OCI-LY1 (cell line): ENCODE data around the gene METTL1.

Experiments used
- H2AFZ ChIP-seq: fragments of 200-600 bp; sonication (generic), shearing (Covaris generic); 2 replicates; pipeline ENCODE4 v1.6.0; 2014; ENCODE audit warnings: antibody characterized with exemption, mild to moderate bottlenecking, low read length
- H3F3A ChIP-seq: fragments of 200-600 bp; sonication (generic), shearing (Covaris generic); 2 replicates; pipeline ENCODE4 v1.6.0; 2014; ENCODE audit warnings: mild to moderate bottlenecking, antibody characterized with exemption, low read length, moderate library complexity; ENCODE audit not compliant: insufficient read depth
- H3K27ac ChIP-seq: fragments of 200-600 bp; sonication (generic); 2 replicates; pipeline ENCODE4 v1.5.1; 2014; ENCODE audit warnings: low read length, mixed run types, mild to moderate bottlenecking, low read depth; ENCODE audit not compliant: poor library complexity, severe bottlenecking
- H3K27me3 ChIP-seq: fragments of 200-600 bp; sonication (generic); 2 replicates; pipeline ENCODE4 v1.6.0; 2014; ENCODE audit warnings: antibody characterized with exemption, mild to moderate bottlenecking, low read length, moderate library complexity; ENCODE audit not compliant: insufficient read depth
- H3K36me3 ChIP-seq: fragments of 200-600 bp; sonication (generic); 2 replicates; pipeline ENCODE4 v1.6.1; 2014; ENCODE audit warnings: mild to moderate bottlenecking, antibody characterized with exemption, low read length, moderate library complexity, mixed read lengths; ENCODE audit not compliant: insufficient read depth
- H3K4me1 ChIP-seq: fragments of 200-600 bp; sonication (generic); 2 replicates; pipeline ENCODE4 v1.5.1; 2014; ENCODE audit warnings: mild to moderate bottlenecking, low read length, moderate library complexity; ENCODE audit not compliant: insufficient read depth, severe bottlenecking
- H3K4me2 ChIP-seq: fragments of 200-600 bp; sonication (generic), shearing (Covaris generic); 2 replicates; pipeline ENCODE4 v1.6.1; 2014; ENCODE audit warnings: low read length
- H3K4me3 ChIP-seq: fragments of 200-600 bp; sonication (generic); 2 replicates; pipeline ENCODE4 v1.5.1; 2014; ENCODE audit warnings: low read length, low read depth, mild to moderate bottlenecking, mixed read lengths; ENCODE audit not compliant: poor library complexity, severe bottlenecking
- H3K79me2 ChIP-seq: fragments of 200-600 bp; shearing (Covaris generic); 2 replicates; pipeline ENCODE4 v1.6.1; 2016; ENCODE audit warnings: mixed run types, low read length, mixed read lengths; ENCODE audit not compliant: insufficient read depth
- H3K9ac ChIP-seq: fragments of 200-600 bp; sonication (generic), shearing (Covaris generic); 2 replicates; pipeline ENCODE4 v1.6.1; 2014; ENCODE audit warnings: mild to moderate bottlenecking, low read length, mixed read lengths
- H3K9me2 ChIP-seq: fragments of 200-600 bp; sonication (generic), shearing (Covaris generic); 2 replicates; pipeline ENCODE4 v1.6.1; 2014; ENCODE audit warnings: low read depth, mild to moderate bottlenecking, low read length, mixed read lengths
- H3K9me3 ChIP-seq: fragments of 200-600 bp; shearing (Covaris generic); 2 replicates; pipeline ENCODE4 v1.6.1; 2014; ENCODE audit warnings: low read length, mixed read lengths
- H4K20me1 ChIP-seq: fragments of 200-600 bp; sonication (generic), shearing (Covaris generic); 2 replicates; pipeline ENCODE4 v1.6.0; 2016; ENCODE audit warnings: mild to moderate bottlenecking, low read length; ENCODE audit not compliant: insufficient read depth
- CTCF ChIP-seq: fragments of 200-600 bp; sonication (generic), shearing (Covaris generic); IDR thresholded peaks from 2 replicates; pipeline ENCODE4 v1.5.1; 2017; ENCODE audit warnings: mild to moderate bottlenecking, antibody characterized with exemption, low read length, moderate library complexity, mixed read lengths
- EZH2 ChIP-seq: fragments of 200-600 bp; sonication (generic), shearing (Covaris generic); IDR thresholded peaks from 2 replicates; pipeline ENCODE4 v1.8.0; 2017; ENCODE audit warnings: borderline replicate concordance, mixed run types, mild to moderate bottlenecking, antibody characterized with exemption, low read length, moderate library complexity, mixed read lengths

The METTL1 gene

DNA sequence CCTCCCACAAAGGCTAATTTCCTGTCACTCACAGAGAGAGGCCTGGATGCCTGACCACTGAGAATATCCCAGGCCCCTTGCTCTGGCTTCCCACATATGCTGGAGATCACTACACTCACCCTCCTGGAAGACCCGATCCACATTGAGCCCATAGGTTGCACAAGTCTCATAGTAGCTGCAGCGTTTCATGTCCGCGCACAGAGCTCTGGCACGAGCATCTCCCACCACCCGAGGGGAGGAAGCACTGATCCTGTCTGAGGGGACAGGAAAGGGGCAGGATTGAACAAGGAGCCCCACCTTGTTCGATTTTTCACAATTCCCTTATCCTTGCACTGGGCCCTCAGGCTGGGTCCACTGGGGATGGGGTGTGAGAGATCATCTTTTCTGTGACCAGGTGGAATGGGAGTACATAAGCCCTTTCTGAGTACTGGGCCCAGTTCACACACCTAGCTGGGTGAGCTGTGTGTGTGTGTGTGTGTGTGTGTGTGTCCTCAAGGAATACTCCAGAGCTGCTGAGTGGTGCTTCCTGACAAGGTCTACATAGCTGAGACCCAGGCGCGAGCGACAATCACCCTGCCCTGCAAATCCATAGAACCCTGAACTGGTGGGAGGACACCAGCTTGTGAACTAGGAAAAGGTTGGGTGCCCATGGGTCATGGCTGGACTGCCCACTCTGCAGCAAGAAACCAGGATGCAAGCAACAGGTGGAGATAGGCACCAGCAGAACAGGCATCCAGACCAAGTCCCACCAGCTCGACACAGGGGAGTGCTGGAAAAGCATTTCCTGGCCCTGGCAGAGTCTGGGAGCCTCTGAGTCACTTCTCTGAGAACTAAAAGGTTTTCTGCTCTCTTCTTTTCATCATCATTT is 38.9 kb downstream of the METTL1 start:
- no peaks in the 10 kb centered on the region for H3K27me3 ChIP-seq
- H3K27ac ChIP-seq, result no peak overlapping the region
- no peaks in the 10 kb centered on the region for H4K20me1 ChIP-seq
- H2AFZ ChIP-seq, result no peak overlapping the region
- H3K36me3 ChIP-seq, result peaks cover 39% of the 10 kb centered on the region
- H3F3A ChIP-seq, result no peaks in the 10 kb centered on the region
- H3K4me2 ChIP-seq, result no peak overlapping the region
- H3K9me2 ChIP-seq, result no peaks in the 10 kb centered on the region
- H3K79me2 ChIP-seq, result no peaks in the 10 kb centered on the region
- H3K9me3 ChIP-seq, result no peaks in the 10 kb centered on the region
- no peak for TF ChIP-seq CTCF
- TF ChIP-seq EZH2, result no peak
- H3K4me3 ChIP-seq, result no peak overlapping the region
- no peak overlapping the region for H3K9ac ChIP-seq
- no peaks in the 10 kb centered on the region for H3K4me1 ChIP-seq

- TF ChIP-seq EZH2 (no peak), CTCF (no peak)
- Histone ChIP-seq H3K4me2 (no peak overlapping the region), H3K79me2 (no peaks in the 10 kb centered on the region), H3K9me2 (no peaks in the 10 kb centered on the region), H3K4me3 (no peak overlapping the region), H2AFZ (no peak overlapping the region), H3K27ac (no peak overlapping the region), H3K36me3 (peaks cover 45% of the 10 kb centered on the region), H4K20me1 (no peaks in the 10 kb centered on the region), H3K4me1 (no peaks in the 10 kb centered on the region), H3K9me3 (no peaks in the 10 kb centered on the region), H3K9ac (no peak overlapping the region), H3K27me3 (no peaks in the 10 kb centered on the region), H3F3A (no peaks in the 10 kb centered on the region)
Measured at GRCh38 chr12:57732270-57732669, 39.6 kb downstream of the METTL1 start.

GRCh38 chr12:57731411-57732080 is 40.4 kb downstream of the METTL1 start:
- peaks cover 52% of the 10 kb centered on the region for H3K36me3 ChIP-seq
- no peak overlapping the region for H3K27ac ChIP-seq
- no peaks in the 10 kb centered on the region for H4K20me1 ChIP-seq
- H3K79me2 ChIP-seq, result no peaks in the 10 kb centered on the region
- TF ChIP-seq EZH2, result no peak
- TF ChIP-seq CTCF, result no peak
- no peak overlapping the region for H3K4me2 ChIP-seq
- H3K4me3 ChIP-seq, result no peak overlapping the region
- no peaks in the 10 kb centered on the region for H3K9me3 ChIP-seq
- H3F3A ChIP-seq, result no peaks in the 10 kb centered on the region
- no peaks in the 10 kb centered on the region for H3K9me2 ChIP-seq
- H2AFZ ChIP-seq, result no peak overlapping the region
- no peak overlapping the region for H3K9ac ChIP-seq
- no peaks in the 10 kb centered on the region for H3K27me3 ChIP-seq
- H3K4me1 ChIP-seq, result no peaks in the 10 kb centered on the region
